K562 (cell line): ENCODE measurements around the gene BOLA1. TPM values are rescaled to one million over a fixed set of nuclear protein-coding genes. Genes with fewer than 3 reads are reported as not detected.

ENCODE experiments used
- ATF7 ChIP-seq: fragments of 450-650 bp; IDR thresholded peaks from 2 replicates; pipeline ENCODE4 v1.7.1; 2014; ENCODE audit warnings: mild to moderate bottlenecking, moderate library complexity
- CBX1 ChIP-seq: sonication (generic); IDR thresholded peaks from 2 replicates; pipeline ENCODE4 v1.6.1; 2016; ENCODE audit warnings: antibody characterized with exemption, low read depth, mild to moderate bottlenecking
- CBX8 ChIP-seq: fragments of 200-600 bp; sonication (generic); IDR thresholded peaks from 2 replicates; pipeline ENCODE4 v1.6.1; 2012; ENCODE audit warnings: borderline replicate concordance, mixed run types, low read depth, mild to moderate bottlenecking, moderate library complexity, mixed read lengths, low read length, control low read depth, inconsistent platforms; ENCODE audit not compliant: poor library complexity, severe bottlenecking; ENCODE audit errors: extremely low read depth
- CEBPB ChIP-seq: fragments of 450-650 bp; IDR thresholded peaks from 2 replicates; pipeline ENCODE4 v1.6.1; 2016; ENCODE audit warnings: missing genetic modification characterization, missing compliant biosample characterization
- ELF4 ChIP-seq: fragments of 450-650 bp; formaldehyde crosslinking; IDR thresholded peaks from 2 replicates; pipeline ENCODE4 v1.4.0; 2022; ENCODE audit warnings: missing genetic modification characterization
- EP400 ChIP-seq: fragments of 450-650 bp; IDR thresholded peaks from 2 replicates; pipeline ENCODE4 v1.6.1; 2017; ENCODE audit warnings: antibody characterized with exemption, mild to moderate bottlenecking, moderate library complexity
- IRF9 ChIP-seq: fragments of 450-650 bp; IDR thresholded peaks from 2 replicates; pipeline ENCODE4 v1.6.1; 2016; ENCODE audit warnings: missing biosample characterization, missing genetic modification characterization
- MLX ChIP-seq, 2 experiments: fragments of 450-650 bp in 1 of 2; sonication (generic) in 1 of 2; formaldehyde crosslinking; conservative IDR thresholded peaks; 2 replicates each; pipeline versions ENCODE4 v1.4.0 to v1.8.1; 2020 to 2022; ENCODE audit warnings: mild to moderate bottlenecking in 1 of 2, missing genetic modification reagents in 1 of 2
- POLR2AphosphoS5 ChIP-seq: IDR thresholded peaks from 2 replicates; pipeline ENCODE4 v1.6.1; 2011; ENCODE audit warnings: mild to moderate bottlenecking, low read depth, low read length, moderate library complexity; ENCODE audit not compliant: control insufficient read depth, insufficient read depth
- SRSF9 ChIP-seq: fragments of 200-400 bp; formaldehyde crosslinking; IDR thresholded peaks from 2 replicates; pipeline ENCODE4 v1.6.1; 2017; ENCODE audit warnings: low read depth, low read length, borderline replicate concordance
- SUPT5H ChIP-seq: fragments of 450-650 bp; IDR thresholded peaks from 2 replicates; pipeline ENCODE4 v1.6.1; 2016
- ZBTB1 ChIP-seq: sonication (generic); formaldehyde crosslinking; IDR thresholded peaks from 2 replicates; pipeline ENCODE4 v1.8.1; 2023; ENCODE audit warnings: missing genetic modification reagents, low read depth, mild to moderate bottlenecking, borderline replicate concordance
- ZBTB40 ChIP-seq, 2 experiments: fragments of 450-650 bp in 1 of 2; sonication (generic) in 1 of 2; formaldehyde crosslinking in 1 of 2; IDR thresholded peaks; 2 replicates each; pipeline versions ENCODE4 v1.7.1 to v1.9.0; 2016 to 2022; ENCODE audit warnings: inconsistent platforms in 1 of 2, mild to moderate bottlenecking in 1 of 2, missing genetic modification reagents in 1 of 2
- polyA plus RNA-seq, 8 experiments: library from polyadenylated mRNA; depleted of rRNA in 4 of 8; stranded (reverse) in 5 of 8; unstranded in 3 of 8; fragments of >200 nt; fragmentation: Nextera tagmentation in 2 of 8; fragmentation: Illumina TruSeq in 1 of 8; extraction: Ambion mirVana in 2 of 8; extraction: Trizol in 1 of 8; gene quantifications; 2 replicates each; pipeline versions ENCODE4 v1.2.1 to v1.2.3, GENCODE V29; 2011 to 2014; ENCODE audit warnings: inconsistent platforms in 1 of 8, missing spikeins in 1 of 8
- total RNA-seq, 7 experiments: library from RNA; depleted of rRNA in 6 of 7; stranded (reverse); fragments of >200 nt in 6 of 7; fragmentation: Illumina TruSeq in 2 of 7; extraction: Trizol in 2 of 7; gene quantifications; 2 replicates each; pipeline versions ENCODE4 v1.2.1 to v1.2.3, GENCODE V29; 2011 to 2021; ENCODE audit warnings: low replicate concordance in 1 of 7

The BOLA1 gene
- total and polyA plus RNA-seq, 9 of the 15 experiments (the other 6 are each of a cell fraction or from before 2014, with no cell fraction given) = 0.18 to 1.2 (median 0.40) TPM; not detected in 2

DNA sequence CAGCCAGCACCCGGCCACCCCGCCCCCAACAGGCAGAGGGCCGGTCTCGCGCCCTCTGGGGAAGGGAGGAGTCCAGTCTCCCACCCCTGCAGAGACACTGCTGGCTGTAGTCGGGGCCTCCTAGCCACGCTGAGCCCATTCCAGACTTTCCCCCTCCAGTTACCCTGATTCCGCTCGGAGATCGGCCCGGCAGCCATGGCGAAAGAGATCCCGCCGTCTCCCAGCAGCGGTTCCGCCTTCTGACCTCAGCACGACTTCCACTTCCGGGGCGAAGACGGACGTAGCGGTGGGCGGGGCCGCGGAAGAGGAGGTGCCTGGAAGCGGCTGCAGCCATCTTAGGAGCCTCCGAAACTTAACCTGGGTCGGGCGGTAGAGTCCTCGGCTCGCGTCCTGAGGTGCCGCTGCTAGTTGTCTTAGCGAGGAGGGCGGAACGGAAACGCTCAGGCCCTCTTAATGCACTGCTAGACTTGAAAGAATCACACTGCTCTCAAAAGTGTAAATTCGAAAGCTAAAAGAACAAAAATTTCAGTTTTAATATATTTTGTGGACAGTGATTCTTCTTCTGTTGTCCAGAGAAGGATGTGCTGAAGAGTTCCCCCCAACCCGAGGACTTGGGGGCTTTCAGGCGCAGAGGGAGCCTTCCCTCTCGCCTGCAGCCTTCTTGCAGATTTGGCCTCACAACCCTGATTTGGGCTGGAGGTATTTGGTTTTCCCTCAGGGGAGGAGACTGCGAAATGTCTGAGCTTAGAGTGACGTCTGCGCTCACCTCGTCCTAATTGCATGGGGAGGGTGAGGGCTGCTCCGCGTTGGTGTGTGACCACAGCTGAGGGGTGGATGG is 28.4 kb downstream of the BOLA1 start, which contains the start of gene SF3B4 (continued):
- TF ChIP-seq ZBTB40 (IDR thresholded peaks at IDR 0.05) (peak; percentile 98), ZBTB40 (CRISPR knock-in tag; IDR thresholded peaks at IDR 0.05) (no peak), CEBPB (tag) (peak; percentile 27; the same call in 1 of the 2 replicates), MLX (CRISPR knock-in tag; conservative IDR thresholded peaks at IDR 0.05) (no peak), CBX1 (peak; percentile 49; the same call in 1 of the 2 replicates), SRSF9 (no peak), IRF9 (tag) (no peak), ZBTB1 (0 out of 2 replicates have a peak, but pooled peaks have one; percentile 47), SUPT5H (peak; percentile 93), EP400 (peak; percentile 91), ELF4 (CRISPR knock-in tag) (peak; percentile 59; the same call in 1 of the 2 replicates), POLR2AphosphoS5 (peak; percentile 81), CBX8 (no peak), ATF7 (peak; percentile 56; the same call in 1 of the 2 replicates)
